IPS DF 4.7 (cell line): ENCODE results near the gene LTBP2.

Experiments
- DNase-seq: peaks from one replicate; pipeline ENCODE4 v3.0.0-alpha.2; 2013; ENCODE audit warnings: low spot score; ENCODE audit errors: extremely low read depth

The LTBP2 gene

DNA sequence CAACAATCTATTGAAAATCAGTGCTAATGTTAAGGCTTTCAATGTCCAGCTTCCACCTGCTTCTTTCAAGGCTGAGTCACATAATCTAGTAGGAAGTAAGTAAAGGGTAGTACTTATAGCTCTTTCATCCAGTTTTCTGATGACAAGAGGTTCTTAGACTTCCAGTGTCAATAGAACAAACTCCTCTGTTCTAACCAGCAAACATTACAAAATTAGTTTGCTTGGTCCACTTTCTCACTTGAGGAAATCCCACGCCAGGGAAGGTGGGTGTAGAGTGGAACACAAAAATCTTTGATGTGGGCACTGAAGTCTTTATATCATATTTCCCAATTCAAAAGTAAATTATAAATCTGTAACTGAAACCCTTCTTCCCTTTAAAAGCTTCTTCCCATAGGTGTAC is 121.6 kb downstream of the LTBP2 start:
- DNase-seq, result no peak

GRCh38 chr14:74488786-74489397 is 123.1 kb downstream of the LTBP2 start:
- no peak for DNase-seq

GRCh38 chr14:74486164-74486563 is 125.9 kb downstream of the LTBP2 start:
- no peak for DNase-seq

- DNase-seq, result no peak
These were observed 128.7 kb downstream of the LTBP2 start for GRCh38 chr14:74483321-74483720.

DNA sequence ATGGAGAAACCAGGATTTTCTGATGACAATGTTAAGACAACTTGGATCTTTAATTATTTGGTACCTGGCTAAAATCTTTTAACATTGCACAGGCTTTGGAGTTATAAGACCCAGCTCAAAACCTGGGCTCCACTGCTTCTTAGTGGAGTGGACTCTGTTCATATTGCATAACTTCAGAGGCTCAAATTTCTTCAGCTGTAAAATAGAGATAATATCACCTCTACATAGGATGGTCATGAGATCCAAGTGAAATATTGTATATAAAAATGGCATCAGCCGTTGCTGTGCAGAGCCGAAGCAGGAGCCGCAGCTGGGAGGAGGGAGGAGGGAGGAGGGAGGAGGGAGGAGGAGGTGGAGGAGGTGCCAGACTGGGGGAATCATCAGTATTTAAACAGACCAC is 129.5 kb downstream of the LTBP2 start:
- DNase-seq, result no peak

DNA sequence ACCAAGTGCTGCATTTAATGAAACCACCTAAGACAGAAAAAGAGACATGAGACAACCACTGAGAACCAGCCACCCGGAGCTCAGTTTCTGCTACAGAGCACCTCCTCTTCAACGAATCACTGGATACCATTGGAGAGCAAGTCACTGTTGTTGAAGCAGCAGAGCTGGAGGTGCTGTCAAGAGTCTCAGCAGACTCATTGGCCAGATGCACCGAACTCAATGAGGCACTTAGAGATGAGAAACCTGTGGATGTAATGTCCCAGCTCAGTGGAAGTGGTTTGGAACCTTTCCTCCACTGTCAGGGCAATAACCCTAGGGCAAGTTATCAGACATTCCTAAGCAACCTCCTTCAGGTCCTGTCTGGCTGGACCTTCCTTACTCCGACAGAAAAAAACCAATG is 132.0 kb downstream of the LTBP2 start:
- DNase-seq, result no peak

GRCh38 chr14:74478996-74479635 is 132.9 kb downstream of the LTBP2 start:
- no peak for DNase-seq

DNA sequence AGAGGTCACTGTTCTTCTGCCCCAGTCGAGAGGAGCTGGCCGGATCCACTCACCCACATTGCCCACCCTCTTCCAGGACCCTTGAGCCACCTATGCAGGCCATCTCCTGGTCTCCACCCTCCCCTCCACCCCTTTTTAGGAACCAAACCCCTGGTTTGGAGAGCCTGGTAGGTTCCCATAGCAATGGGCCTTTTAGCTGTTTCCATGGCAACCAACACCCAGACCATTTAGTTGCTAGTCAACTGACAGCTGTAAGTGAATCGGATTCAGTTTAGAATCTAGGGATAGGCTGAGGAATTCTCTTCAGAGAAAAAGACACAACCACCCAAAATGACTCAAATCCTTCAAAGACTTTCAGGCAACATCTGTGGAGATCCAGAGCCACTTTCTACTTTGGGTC is 135.4 kb downstream of the LTBP2 start:
- DNase-seq, result no peak

DNA sequence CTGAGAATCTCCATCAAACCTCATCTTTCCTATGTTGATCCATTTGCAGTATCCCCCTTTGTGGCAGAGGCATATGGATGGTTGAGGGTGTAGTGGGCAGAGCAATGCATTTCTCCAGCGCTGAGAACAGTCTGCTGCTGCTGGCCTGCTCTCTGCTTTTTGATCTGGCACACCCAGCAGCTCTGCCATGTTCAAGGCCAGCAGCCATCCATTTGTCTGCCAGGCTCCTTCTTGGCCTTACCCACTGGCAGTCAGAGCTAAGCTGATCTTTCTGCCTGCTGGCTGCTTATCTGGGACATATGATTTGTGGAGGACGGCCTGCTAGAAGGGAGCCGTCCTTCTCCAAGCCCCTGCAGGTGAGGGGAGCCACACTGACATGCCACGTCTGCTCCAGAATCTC is 135.9 kb downstream of the LTBP2 start:
- no peak for DNase-seq

- no peak for DNase-seq
These were observed 136.4 kb downstream of the LTBP2 start for GRCh38 chr14:74475678-74476077.

GRCh38 chr14:74474376-74474775 is 137.7 kb downstream of the LTBP2 start:
- DNase-seq, result no peak

GRCh38 chr14:74472601-74473000 is 139.4 kb downstream of the LTBP2 start:
- DNase-seq, result no peak

DNA sequence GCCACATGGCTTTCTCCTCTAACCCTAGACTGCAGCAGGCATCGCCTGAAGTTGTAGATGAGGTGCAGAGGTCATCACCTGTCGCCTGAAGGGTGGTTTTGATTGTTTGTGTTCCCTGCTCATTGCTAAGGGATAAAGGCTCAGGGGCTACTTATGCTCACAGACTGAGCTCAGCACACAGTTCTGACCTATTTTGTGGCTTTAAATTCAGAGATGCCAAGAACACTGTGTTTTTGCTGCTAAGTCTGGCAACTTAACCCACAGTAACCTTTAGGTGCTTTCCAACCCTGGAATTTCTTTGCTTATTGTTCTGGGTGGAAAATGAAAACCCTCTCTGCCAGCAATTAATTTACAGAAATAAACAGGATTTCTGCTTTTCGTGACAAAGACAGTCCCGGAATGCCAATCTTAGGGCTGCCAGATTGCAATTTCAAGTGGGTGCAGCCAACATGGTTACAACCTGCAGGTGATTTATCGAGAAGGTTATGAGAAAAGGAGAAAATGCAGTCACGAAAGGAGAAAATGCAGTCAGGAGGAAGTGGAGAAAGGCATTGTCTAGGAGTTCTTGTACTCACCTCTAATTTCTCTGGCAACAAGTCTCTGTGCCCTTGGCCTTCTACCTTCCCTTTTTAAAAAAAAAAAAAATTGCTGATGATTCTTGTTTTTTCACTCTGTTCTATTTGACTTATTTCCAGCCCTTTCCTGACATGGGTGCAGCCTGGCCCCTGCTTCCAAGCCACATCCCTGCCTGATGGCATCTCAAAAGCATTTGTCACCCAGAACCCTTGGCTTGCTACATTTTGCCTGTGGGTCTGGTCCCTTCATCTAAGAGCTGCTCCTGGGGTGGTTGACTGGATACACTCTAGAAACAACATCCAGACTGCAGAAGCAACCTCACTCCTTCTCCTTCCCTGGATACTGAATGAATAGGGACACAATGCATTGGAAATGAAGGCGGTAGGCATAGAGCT is 142.2 kb downstream of the LTBP2 start:
- DNase-seq, result no peak

- DNase-seq, result no peak
These were observed 143.5 kb downstream of the LTBP2 start for GRCh38 chr14:74468513-74468912.

DNA sequence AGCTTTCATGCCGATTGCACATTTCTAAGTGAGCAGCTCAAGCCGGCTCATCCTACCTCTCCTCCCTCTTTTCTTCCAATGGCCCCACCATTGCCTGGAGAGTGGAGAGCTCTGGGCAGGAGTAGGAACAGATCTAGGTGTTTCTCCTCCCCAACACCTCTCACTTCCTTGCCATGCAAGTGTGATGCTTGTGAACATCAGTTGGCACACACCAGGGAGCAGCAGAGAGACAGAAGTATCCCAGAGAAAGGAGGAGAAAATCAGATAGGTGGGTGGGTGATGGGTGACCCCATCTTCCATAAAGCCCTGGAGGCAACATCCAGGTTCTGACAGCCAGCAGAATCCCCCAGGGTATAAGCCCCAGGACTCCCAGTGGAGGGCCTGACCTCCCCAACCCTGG is 146.7 kb downstream of the LTBP2 start:
- DNase-seq, result no peak

- DNase-seq, result no peak
These were observed 147.3 kb downstream of the LTBP2 start for GRCh38 chr14:74464785-74465184.

DNA sequence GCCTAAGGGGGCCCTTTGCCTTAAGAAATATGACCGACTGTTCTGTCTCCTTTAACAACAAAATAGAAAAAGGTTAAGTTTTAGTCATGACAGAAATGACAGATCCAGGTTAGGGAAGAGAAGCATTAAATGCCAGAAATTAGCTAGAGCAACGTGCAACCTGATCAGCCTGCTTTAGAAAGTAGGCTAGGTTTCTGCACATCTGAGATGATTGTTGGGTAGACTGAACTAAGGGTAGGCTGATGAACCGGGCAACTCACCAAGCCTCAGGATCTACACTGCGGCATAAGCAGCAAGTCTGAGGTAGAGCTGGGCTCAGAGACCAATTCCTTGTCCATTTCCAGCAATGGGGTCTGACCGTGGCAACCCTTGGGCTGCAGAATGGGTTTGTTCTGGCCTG is 148.3 kb downstream of the LTBP2 start:
- DNase-seq, result no peak

GRCh38 chr14:74462993-74463392 is 149.0 kb downstream of the LTBP2 start:
- no peak for DNase-seq

DNA sequence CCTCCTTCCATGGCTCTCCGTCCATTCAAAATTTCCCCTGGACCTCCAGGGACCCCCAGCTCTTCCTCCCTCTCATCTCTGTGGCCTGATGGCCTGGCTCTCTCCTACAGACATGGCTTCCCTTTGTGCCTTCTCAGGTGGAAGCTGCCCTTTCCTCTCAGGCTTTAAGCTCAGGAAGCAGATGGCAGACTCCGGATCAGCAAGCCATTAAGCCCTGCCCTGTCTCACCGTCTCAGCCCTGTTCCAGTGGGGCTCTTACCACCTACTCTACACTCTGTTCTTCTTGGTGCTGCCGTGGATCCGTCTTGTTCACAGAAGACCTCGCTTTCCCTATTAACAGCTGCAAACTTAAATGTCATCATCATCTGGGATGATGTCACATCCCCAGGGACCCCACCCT is 152.1 kb downstream of the LTBP2 start:
- DNase-seq, result no peak

GRCh38 chr14:74459289-74459946 is 152.6 kb downstream of the LTBP2 start:
- no peak for DNase-seq

GRCh38 chr14:74457565-74457895 is 154.5 kb downstream of the LTBP2 start:
- DNase-seq, result no peak
